ENCODE data around the gene L1TD1. TPM values are rescaled to one million over a fixed set of nuclear protein-coding genes. Genes with fewer than 3 reads are reported as not detected.

L1TD1 gene, protein sequence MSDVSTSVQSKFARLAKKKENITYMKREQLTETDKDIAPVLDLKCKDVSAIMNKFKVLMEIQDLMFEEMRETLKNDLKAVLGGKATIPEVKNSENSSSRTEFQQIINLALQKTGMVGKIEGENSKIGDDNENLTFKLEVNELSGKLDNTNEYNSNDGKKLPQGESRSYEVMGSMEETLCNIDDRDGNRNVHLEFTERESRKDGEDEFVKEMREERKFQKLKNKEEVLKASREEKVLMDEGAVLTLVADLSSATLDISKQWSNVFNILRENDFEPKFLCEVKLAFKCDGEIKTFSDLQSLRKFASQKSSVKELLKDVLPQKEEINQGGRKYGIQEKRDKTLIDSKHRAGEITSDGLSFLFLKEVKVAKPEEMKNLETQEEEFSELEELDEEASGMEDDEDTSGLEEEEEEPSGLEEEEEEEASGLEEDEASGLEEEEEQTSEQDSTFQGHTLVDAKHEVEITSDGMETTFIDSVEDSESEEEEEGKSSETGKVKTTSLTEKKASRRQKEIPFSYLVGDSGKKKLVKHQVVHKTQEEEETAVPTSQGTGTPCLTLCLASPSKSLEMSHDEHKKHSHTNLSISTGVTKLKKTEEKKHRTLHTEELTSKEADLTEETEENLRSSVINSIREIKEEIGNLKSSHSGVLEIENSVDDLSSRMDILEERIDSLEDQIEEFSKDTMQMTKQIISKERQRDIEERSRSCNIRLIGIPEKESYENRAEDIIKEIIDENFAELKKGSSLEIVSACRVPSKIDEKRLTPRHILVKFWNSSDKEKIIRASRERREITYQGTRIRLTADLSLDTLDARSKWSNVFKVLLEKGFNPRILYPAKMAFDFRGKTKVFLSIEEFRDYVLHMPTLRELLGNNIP
- not detected in 5 replicates for total RNA-seq (2022; extraction: Qiagen RNA extraction; ENCODE audit: low read depth)

DNA sequence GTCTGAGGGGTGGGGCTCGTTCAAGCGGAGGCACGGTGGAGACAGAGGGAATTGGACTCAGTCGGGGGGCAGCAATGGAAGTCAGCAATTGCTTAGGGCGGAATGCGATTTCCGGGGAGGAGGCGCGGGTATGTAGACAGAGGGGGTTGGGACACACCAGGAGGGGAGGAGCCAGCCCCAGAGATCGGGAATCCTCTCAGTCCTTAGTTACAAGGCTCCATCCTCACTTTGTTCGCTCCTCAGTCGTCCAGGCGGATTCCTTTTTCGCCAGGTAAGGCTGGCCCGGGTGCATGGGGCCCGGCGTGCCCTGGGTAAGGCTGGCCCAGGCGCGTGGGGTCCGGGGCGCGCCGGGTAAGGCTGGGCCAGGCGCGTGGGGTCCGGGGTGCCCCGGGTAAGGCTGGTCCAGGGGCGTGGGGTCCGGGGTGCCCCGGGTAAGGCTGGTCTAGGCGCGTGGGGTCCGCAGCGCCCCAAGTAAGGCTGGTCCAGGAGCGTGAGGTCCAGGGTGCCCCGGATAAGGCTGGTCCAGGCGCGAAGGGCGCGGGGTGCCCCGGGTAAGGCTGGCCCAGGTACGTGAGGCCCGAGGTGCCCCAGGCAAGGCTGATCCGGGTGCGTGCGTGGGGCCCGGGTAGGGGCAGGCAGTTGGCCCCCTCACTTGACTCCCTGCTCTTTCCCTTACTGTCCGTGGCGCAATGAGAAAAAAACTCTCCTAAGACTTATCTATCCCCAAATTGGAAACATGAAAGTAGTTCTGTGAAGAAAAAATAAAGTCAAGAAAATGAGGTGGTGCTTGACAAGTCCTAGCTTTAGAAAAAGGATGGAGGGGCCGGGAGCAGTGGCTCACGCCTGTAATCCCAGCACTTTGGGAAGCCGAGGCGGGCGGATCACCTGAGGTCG lies at the start of gene L1TD1:
Gene L1TD1 (plus strand): TSS at position 199 of the 894 bp plus-strand sequence. CDS start 11,780 bp downstream, outside the sequence.

Other genes starting within 250 kb of the L1TD1 start
- 0.20 to 0.64 TPM (median 0.38 TPM) in 5 replicates for gene KANK4, start 124.6 kb downstream of the L1TD1 start, total RNA-seq (2022; extraction: Qiagen RNA extraction; ENCODE audit: low read depth)
- 21.5 to 30.4 TPM (median 21.7 TPM) in 5 replicates for gene USP1, start 242.2 kb downstream of the L1TD1 start, total RNA-seq (2022; extraction: Qiagen RNA extraction; ENCODE audit: low read depth)

Measured in A549 treated with CpdA at 1 μM for 4 hours (cell line).